HG03280 (cell line): ENCODE data around the gene DMD.

ENCODE experiments used
- ATAC-seq: cut with Tn5 transposase; IDR thresholded peaks from one replicate; pipeline ENCODE4 v1.9.1; 2021; ENCODE audit warnings: mild to moderate bottlenecking, moderate library complexity; ENCODE audit not compliant: unreplicated experiment

DMD gene

DNA sequence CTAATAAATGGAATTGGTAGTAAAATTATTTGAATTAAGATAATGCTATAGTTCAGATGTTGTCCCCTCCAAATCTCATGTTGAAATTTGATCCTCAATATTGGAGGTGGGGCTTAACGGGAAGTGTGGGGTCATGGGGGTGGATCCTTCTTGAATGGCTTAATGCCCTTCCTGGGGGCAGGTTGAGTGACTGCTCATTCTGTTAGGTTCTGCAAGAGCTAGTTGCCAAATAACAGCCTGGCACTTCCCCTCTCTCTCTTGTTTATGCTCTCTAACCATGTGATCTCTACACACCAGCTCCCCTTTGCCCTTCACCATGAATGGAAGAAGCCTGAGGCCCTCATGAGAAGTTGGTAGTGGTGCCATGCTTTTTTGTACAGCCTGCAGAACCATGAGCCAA is 1414.7 kb downstream of the DMD start:
- ATAC-seq, result no peak

DNA sequence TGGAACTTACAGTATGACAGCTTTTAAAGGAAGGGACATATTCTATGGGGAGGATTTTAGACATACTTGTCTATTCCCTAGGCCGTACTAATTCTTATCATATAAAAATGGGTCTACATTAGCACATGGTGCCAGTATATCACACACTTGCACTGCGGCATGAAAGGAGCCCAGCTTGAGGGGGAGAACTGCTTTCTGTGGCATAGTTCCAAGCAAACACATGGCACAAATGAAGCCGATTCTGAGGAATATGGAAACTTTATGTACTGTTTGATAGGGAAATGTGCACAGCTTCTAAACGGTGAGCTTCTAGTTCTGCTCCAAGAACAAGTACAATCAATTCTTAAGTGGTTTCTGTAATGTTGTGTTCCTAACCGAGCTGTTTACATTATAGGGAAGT is 1463.9 kb downstream of the DMD start:
- ATAC-seq, result no peak

DNA sequence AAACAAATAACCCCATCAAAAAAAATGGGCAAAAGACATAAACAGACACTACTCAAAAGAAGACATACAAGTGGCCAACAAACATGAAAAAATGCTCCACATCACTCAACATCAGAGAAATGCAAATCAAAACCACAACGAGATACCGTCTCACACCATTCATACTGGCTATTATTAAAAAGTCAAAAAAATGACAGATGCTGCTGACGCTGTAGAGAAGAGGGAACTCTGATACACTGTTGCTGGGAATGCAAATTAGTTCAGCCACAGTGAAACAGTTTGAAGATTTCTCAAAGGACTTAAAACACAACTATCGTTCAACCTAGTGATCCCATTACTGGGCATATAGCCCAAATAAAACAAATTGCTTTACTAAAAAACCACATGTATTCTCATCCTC is 1468.3 kb downstream of the DMD start:
- ATAC-seq, result no peak

DNA sequence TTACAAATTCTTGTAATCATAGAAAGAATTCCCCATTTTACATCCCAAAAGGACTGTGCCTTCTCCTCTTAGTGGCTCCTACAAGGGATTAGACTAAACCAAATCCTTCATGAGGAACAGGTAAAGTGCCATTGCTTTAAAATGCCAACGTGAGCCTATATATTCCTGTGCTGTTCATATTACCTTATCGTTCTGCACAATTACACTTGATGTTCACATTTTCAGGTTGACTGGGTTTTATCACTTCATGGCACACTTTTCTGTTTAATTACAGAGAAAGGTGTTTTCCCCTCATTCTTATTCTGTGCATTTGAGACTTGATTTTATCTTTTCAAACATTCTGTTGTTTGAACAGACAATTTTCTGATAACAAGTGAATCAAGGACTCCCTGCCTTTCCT is 1493.9 kb downstream of the DMD start:
- no peak for ATAC-seq

DNA sequence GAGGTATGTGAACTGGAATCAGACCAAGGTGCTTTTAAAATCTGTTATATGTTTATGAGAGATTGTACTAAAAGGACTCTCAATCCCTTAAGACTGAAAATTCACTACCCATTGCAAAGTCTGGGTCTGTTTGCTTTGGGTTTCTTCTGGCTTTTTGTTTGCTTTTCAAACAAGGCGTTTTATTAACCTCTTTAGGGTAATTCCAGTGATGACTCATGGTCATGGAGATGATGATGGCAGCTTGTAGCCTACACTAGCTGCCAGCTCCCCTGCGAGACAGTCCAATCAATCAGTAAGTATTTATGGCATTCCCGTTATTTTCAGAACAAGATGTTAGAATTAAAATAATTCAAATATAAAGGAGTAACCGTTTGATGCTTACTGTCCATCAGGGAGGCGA is 1495.7 kb downstream of the DMD start:
- no peak for ATAC-seq

DNA sequence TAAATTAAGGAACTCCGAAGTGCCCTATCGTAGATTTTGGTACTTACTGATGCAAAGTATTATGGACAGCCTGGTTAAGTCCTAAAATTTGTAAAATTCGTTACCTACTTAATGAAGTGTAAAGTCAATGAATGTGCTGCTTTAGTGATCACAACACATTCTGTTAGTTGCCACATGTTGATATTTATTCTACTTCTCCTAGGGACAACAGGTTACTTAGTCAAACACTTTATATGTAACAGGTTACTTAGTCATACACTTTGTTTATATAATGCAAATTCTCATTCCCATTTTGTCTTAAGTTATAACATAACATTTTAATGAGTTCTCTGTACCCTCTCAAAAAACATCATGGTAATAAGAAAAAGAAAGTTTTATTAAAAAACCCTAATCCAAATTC is 1496.6 kb downstream of the DMD start:
- ATAC-seq, result no peak

DNA sequence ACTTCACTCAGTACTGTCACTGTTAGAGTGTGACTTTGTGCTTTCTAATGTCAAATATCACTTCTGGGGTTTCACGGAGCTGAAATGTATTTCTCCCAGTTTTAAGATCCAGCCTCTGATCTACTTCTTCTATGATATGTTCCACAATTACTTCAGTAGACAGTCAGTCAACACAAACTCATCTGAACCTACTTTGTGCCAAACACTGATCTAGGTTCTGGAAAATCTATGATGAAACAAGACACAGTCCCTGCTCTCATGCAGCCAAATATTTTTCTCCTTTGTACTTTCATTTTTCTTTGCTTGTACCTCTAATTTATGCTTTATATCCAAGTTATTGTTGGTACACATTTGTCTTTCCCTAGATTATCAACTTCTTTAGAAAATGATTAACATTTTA is 1498.2 kb downstream of the DMD start:
- no peak for ATAC-seq

DNA sequence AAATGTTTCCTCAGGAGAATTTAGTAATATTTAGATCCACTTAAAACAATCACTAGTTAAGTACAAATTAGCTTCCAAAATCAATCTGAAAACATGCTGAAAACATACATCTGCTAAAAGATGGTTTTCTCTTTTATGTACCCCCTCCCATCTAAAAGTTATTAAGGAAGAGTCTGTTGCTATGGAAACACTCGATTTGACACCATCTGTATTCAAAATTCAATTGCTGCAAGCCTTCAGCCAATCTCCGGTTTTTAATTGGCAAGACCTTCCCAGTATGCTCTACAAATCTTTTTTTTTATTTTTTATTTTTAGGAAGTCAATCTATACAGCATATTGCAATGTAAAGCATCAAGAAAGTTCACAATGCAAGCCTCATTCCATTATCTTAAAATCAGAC is 1500.2 kb downstream of the DMD start:
- no peak for ATAC-seq

DNA sequence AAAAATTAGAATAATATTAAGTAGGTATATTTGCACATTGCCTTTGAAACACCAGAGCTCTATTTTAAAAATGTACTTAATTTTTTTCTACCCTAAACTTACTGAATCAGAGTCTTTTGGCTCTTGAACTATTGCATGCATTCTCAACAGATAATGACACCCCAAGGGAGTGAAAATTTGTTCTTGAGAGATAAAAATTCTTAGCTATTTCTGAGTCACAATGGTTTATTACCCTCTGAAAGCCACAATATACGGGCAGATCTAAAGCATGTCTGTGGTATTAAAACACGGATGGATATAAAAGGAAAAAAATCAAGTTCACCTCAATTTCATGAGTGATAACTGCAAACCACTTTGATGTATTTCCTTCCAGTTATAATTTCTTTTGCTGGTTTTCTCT is 1503.2 kb downstream of the DMD start:
- ATAC-seq, result no peak

DNA sequence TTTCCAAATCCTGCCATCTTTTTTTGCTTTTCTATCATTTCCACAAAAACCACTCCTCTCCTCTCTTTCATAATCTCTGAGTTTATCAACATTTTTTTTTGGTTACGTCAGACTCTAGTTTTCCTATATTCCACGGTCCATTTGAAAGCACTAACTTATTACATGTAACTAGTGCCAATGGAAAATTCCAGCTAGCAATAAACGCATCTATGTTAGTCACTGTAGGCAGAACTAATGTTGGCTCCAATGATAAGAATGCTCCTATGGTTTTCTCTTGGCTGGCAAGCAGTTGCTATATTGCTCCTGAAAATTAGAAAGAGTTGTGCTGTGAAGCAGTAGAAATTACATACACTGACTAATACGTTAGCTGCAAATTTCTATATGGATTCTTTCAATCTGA is 1504.9 kb downstream of the DMD start:
- no peak for ATAC-seq

DNA sequence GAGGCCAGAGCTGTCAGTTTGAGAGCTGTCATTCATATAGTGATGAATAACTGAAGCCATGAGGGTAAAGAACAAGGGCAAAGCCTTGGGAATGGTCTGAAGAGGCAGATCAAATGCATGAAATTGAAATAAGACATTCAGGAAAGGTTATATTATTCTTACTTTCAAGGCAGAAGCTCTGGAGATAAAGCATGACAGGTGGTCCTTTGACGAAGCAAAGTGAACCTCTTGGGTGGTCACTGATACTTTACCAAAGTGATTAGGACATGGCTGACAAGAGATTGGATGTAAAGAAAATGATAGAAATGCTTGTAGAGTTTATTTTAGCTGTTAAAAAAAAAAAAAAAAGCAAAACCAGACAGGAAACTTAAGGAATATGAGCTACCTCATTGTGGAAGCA is 1505.5 kb downstream of the DMD start:
- ATAC-seq, result no peak

DNA sequence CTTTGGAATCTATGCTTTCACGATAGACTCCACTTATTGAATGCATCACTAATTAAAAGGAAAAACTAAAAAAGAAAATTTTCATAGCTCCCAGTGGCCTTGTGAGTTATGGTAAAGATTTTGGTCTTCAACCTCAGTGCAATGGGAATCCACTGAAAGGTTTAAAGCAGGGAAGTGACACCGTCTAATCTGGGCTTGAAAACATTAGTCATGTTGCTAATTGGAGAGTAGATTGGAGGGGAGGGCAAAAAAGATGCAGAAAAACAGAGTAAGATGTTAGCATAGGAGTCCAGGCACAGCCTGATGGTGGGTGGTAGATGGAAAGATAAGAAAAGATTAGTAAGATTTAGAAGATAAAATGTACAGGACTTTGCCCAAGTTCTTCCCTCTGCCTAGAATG is 1506.4 kb downstream of the DMD start:
- no peak for ATAC-seq

DNA sequence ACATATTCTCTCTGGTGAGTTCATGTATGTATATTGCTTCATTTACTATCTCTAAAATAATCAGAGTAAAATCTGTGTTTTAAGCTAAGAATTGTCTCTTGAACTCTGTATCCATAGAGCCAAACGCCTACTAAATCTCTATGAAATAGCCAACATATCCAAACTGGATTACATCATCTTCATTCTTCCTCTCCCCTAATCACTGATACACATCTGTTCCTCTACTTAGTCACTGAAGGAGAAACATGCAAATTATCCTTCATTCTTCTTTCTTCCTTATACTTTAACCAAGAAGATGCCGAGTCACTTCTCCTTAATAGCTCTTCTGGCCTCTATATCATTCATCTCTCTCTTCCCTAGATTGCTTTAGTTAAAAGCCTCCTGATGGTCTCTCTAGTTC is 1509.1 kb downstream of the DMD start:
- no peak for ATAC-seq

DNA sequence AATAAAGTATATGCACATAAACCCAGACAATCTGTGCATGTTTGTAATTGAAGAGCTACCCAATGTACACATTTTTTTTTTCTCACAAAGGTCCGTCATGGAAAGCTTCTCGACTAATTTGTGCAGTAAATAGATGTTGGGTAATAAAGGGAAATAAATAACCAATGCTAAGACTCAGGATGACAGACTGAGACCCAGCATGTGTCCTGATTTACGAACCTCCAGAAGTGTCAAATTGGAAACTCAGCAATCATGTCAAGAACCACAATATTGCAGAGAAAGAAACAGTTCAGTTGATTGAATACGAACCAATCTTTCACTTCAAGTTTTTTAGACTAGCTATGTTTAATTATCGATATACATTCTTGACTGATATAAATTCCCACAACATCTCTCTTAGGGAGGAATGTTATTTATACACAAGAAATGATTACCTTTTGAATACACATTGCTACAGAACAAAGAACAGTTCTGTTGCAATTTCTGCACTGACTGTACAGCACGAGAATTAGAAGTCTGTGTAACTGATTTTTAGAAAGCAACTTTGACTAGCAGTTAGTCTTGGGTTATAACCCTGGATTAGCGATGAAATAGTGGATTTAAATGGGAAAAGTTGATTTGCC is 1513.9 kb downstream of the DMD start:
- ATAC-seq, result no peak

DNA sequence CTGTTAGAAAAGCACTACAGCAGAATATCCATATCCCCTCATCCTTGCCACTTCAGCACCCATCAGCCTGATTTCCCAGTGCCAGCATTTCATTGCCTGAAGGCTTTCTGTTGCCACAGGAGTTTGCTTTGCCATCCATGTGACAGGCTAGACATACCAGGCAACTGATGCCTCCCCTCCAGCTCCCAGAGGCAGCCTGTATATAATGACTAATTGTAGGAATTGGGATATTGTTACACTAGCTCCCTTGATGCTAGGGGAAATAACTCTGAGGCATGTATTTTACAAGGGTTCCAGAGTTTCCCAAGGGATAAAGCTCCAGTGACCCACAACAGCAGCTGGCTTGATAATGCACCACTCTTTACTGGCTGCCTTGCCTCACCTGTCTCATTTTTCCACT is 1531.5 kb downstream of the DMD start:
- no peak for ATAC-seq

DNA sequence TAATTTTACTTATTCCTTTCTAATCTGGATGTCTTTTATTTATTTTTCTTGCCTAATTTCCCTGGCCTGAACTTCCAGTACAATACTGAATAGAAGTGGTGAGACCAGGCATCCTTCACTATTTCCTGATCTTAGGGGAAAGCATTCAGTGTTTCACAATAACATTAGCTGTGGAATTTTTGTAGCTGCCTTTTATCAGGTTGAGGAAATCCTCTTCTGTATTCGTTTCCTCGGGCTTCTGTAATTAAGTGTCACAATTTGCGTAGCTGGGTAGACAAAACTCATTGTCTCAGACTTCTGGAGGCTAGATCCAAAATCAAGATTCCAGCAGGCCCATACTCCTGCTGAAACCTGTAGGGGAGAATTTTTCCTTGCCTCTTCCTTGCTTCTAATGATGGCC is 1541.1 kb downstream of the DMD start:
- no peak for ATAC-seq

DNA sequence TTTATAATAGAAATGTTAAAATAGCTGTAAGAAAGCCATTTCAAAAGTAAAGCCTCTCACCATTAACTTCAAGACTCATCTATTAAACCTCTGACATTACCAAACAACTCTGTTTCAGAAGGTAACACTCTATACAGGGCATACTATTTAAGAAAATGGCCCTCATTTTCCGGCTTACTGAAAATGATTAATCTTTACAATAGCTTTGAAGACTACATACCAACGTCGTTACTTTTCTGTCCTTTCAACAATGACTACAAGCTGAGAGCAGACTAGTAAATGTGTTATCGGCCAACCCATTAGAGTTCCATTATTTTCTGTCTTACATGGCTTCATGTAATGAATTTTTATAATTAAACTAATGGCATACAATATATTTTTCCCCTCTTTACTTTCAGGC is 1545.9 kb downstream of the DMD start:
- ATAC-seq, result no peak

DNA sequence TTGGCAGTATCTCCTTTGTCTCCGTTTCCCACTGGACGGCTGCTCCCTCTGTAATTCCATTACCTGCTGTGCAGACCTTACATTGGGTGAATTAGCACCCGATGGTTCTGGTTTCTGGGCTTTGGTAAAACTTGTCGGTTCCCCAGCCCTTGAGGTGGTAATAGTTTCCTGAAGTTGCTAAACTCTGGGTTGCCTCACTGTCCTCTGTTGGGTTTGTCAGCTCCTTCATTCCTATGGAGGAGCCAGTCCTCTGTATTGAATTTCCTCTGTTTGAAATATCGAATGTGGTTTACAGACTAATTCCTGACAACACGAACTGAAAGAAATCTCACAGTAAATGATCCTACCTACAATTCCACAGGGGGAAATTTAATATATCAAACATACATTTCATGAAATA is 1548.2 kb downstream of the DMD start:
- no peak for ATAC-seq

DNA sequence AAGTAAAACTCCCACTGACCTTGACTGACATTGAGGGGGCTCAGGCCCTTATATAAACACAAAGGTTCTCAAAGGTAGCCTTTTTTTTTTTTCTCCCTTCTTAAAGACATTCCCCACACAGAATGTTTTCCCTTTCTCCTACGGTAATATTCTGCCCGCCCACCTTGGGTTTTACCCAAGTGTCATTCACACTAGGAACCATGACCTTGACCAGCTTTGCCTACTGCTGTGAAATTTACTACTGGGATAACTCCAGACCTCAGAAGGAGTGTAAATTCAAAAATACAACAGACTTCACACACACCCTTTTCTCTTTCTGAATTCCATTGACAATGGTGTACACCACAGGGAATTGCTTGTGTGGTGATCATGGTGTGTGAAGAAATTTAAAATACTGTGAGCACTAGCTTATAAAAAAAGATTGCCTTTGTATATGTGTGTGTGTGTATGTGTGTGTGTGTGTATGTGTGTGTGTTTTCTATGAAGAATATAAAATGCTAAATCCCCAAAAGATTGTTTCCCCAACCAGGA is 1550.0 kb downstream of the DMD start:
- ATAC-seq, result no peak

DNA sequence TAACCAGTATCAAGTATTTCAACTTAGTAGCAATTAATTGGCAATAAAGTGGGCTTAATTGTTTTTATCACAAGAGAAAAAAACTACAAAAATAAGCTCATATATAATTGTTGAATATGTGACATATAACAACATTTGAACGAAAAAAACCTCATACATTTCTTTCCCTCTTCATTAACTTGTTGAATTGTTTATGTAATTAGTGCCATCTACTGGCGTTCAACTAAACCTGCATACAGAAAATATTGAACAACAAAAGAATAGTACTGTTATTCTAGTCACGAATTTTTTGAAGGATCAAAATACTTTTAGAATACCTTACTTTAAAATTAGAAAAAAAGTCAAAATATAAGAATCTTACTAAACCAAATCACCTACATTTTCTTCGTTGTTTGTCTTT is 1553.0 kb downstream of the DMD start:
- ATAC-seq, result no peak

DNA sequence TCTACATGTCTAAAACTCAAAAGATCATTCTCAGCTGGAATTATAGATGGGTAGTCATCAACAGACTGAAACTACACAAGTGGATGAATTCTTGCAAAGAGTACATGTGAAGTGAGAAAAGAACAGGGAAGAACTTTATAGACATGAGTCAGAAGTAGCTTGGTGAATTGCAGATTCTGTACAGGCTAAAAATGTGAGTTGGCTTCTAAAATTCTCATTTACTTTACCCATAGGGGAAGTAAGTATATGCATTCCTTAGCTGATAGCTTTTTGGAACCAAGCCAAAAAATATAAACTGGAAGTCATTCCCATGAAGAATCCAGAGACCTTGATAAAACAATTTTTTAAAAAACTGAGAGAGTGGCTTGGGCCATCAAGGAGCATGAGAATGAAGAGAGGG is 1555.3 kb downstream of the DMD start:
- no peak for ATAC-seq

DNA sequence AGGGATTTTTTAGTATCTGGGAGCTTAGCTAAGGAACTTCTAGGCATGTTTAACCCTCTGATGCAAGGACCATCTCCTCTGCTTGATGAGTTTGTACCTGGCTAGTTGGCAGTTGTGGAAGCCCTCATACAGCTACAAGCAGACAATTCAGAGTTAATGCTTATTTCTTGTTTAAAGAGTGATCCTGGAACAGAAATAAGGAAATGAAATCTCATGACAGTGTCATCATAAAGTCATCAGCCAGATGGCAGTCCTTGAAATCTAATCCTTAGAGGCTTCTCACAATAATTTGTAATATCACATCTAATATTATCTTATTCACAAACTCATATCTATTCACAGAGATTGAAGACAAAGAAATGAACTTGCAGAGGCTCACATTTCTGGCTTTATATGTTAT is 1557.9 kb downstream of the DMD start:
- ATAC-seq, result no peak

DNA sequence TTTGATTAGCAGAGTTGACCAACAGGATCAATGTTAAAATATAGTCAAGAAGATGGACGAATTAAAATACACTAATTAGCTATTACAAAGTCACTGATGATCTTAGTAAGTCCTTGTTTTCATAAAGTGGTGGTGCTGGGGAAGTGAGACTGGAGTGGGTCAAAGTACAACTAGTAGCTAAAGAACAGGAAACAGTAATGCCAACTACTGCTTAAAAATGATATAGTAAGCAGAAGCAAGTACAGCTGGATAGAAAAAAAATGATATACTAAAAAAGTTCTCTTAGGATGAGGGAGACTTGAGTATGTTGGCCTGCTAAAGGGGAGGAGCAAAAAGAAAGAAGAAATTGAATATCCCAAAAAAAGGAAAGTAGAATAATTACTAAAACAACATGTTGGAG is 1558.7 kb downstream of the DMD start:
- ATAC-seq, result no peak
